ENCODE measurements around the gene CAMK1D. TPM values are rescaled to one million over a fixed set of nuclear protein-coding genes. Genes with fewer than 3 reads are reported as not detected.

Gene CAMK1D
- total RNA-seq, 4 donors from 2014 or later = 0.55 to 2.2 (median 1.5) TPM

GRCh38 chr10:12564173-12564572 lies 214.8 kb downstream of the CAMK1D start:
- ATAC-seq = no peak
- Histone ChIP-seq H3K36me3 (no peaks in the 10 kb centered on the region), H3K27ac (no peak overlapping the region), H3K4me3 (no peak overlapping the region), H3K9me3 (no peaks in the 10 kb centered on the region), H3K27me3 (no peaks in the 10 kb centered on the region), H3K4me1 (no peaks in the 10 kb centered on the region)
- in situ Hi-C loops (cut with MboI; ENCODE audit: low sequenced_read_pairs in 4 of 4) = no loop called here
- TF ChIP-seq POLR2A (IDR thresholded peaks at IDR 0.05) = no peak
- TF ChIP-seq, protein P1, sequence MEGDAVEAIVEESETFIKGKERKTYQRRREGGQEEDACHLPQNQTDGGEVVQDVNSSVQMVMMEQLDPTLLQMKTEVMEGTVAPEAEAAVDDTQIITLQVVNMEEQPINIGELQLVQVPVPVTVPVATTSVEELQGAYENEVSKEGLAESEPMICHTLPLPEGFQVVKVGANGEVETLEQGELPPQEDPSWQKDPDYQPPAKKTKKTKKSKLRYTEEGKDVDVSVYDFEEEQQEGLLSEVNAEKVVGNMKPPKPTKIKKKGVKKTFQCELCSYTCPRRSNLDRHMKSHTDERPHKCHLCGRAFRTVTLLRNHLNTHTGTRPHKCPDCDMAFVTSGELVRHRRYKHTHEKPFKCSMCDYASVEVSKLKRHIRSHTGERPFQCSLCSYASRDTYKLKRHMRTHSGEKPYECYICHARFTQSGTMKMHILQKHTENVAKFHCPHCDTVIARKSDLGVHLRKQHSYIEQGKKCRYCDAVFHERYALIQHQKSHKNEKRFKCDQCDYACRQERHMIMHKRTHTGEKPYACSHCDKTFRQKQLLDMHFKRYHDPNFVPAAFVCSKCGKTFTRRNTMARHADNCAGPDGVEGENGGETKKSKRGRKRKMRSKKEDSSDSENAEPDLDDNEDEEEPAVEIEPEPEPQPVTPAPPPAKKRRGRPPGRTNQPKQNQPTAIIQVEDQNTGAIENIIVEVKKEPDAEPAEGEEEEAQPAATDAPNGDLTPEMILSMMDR (IDR thresholded peaks at IDR 0.05 in 4 of 5, conservative IDR thresholded peaks at IDR 0.05 in 1 of 5) = no peak
- no peak for DNase-seq
- intact Hi-C loops (cut with DNase I; ENCODE audit: low total_unique reads) = no loop called here

GRCh38 chr10:12566161-12567115 lies 217.1 kb downstream of the CAMK1D start:
- Histone ChIP-seq H3K36me3 (no peaks in the 10 kb centered on the region), H3K9me3 (no peaks in the 10 kb centered on the region), H3K4me3 (no peak overlapping the region), H3K27ac (peak overlapping the region in 1 of 4 donors; percentile 34), H3K27me3 (no peaks in the 10 kb centered on the region), H3K4me1 (no peaks in the 10 kb centered on the region)
- ATAC-seq (peak in 1 of 2 donors; percentile 39), DNase-seq (peak in 1 of 2 donors; percentile 27)
- intact Hi-C loops (cut with DNase I; ENCODE audit: low total_unique reads) (no loop called here), in situ Hi-C loops (cut with MboI; ENCODE audit: low sequenced_read_pairs in 4 of 4) (no loop called here)
- TF ChIP-seq, protein P1 (IDR thresholded peaks at IDR 0.05 in 4 of 5, conservative IDR thresholded peaks at IDR 0.05 in 1 of 5) = no peak
- no peak for TF ChIP-seq POLR2A (IDR thresholded peaks at IDR 0.05)

GRCh38 chr10:12568391-12569009 lies 219.2 kb downstream of the CAMK1D start:
- ATAC-seq = no peak
- Histone ChIP-seq H3K36me3 (no peaks in the 10 kb centered on the region), H3K4me3 (no peak overlapping the region), H3K27ac (no peak overlapping the region), H3K27me3 (no peaks in the 10 kb centered on the region), H3K4me1 (no peaks in the 10 kb centered on the region), H3K9me3 (no peaks in the 10 kb centered on the region)
- DNase-seq = no peak
- intact Hi-C loops (cut with DNase I; ENCODE audit: low total_unique reads) = no loop called here
- TF ChIP-seq POLR2A (IDR thresholded peaks at IDR 0.05) = no peak
- TF ChIP-seq, protein P1 (IDR thresholded peaks at IDR 0.05 in 4 of 5, conservative IDR thresholded peaks at IDR 0.05 in 1 of 5) = no peak
- in situ Hi-C loops (cut with MboI; ENCODE audit: low sequenced_read_pairs in 4 of 4) = no loop called here

DNA sequence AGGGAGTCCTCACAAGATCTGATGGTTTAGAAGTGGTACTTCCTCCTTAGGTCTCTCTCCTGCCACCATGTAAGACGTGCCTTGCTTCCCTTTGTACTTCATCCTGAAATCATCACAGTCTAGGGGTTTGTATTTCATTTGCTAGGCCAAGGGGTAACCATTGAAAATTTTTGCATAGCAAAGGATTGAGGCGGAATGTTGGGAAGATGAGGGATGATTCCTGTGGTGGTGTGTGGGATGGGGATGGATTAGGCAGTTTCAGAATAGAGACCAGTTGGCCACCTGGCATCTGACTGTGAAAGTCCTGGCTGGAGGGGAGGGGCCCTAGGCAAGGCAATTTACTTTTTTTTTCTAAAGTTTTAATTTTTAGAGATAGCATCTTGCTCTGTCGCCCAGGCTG lies 222.9 kb downstream of the CAMK1D start:
- in situ Hi-C loops (cut with MboI; ENCODE audit: low sequenced_read_pairs in 4 of 4) (no loop called here), intact Hi-C loops (cut with DNase I; ENCODE audit: low total_unique reads) (no loop called here)
- no peak for TF ChIP-seq POLR2A (IDR thresholded peaks at IDR 0.05)
- TF ChIP-seq, protein P1 (IDR thresholded peaks at IDR 0.05 in 4 of 5, conservative IDR thresholded peaks at IDR 0.05 in 1 of 5) = no peak
- Histone ChIP-seq H3K36me3 (no peaks in the 10 kb centered on the region), H3K27me3 (no peaks in the 10 kb centered on the region), H3K27ac (no peak overlapping the region), H3K4me1 (no peaks in the 10 kb centered on the region), H3K9me3 (no peaks in the 10 kb centered on the region), H3K4me3 (no peak overlapping the region)
- ATAC-seq = no peak
- no peak for DNase-seq

All from gastrocnemius medialis (tissue), 4 donors.